ENCODE results near the gene REPIN1.

The REPIN1 gene

GRCh38 chr7:150400788-150401423, 32.3 kb downstream of the REPIN1 start (continued):
- no peak for TF ChIP-seq KLF8 (tag by site-specific recombination; IDR thresholded peaks at IDR 0.05)
- no peak for TF ChIP-seq ZNF184 (tag by site-specific recombination; IDR thresholded peaks at IDR 0.05)
- no peak for TF ChIP-seq KLF1 (tag by site-specific recombination; IDR thresholded peaks at IDR 0.05)

- peaks cover 0 to 18% of the 10 kb centered on the region in 2 experiments; a peak in 1 of 3 replicates for H3K36me3 ChIP-seq (ENCODE audit: control insufficient read depth in 2 of 2, insufficient read depth in 1 of 2, low read length in 2 of 2)
- ChIA-PET POLR2A (interaction anchor here (0.6 kb wide), 1 partner anchor 31 kb away, joined by 3 read pairs; no protein-coding TSS in a partner anchor), CTCF (interaction anchor here (0.6 to 0.8 kb wide), 2 partner anchors 20 to 45 kb away, joined by 3 to 4 read pairs; no protein-coding TSS in a partner anchor)
- H3K4me3 ChIP-seq (ENCODE audit: low read depth, low read length) = no peak overlapping the region
- no peaks in the 10 kb centered on the region for H3K4me1 ChIP-seq (ENCODE audit: control insufficient read depth, insufficient read depth, low read length)
- no peaks in the 10 kb centered on the region for H3K9me3 ChIP-seq (ENCODE audit: control insufficient read depth, insufficient read depth, low read depth, low read length)
- no peak overlapping the region for H3K27ac ChIP-seq (ENCODE audit: extremely low read depth, low read depth, low read length)
- no peak for TF ChIP-seq ZNF280C (tag by site-specific recombination; IDR thresholded peaks at IDR 0.05)
- no peak for TF ChIP-seq GFI1B (tag by site-specific recombination; IDR thresholded peaks at IDR 0.05)
Observed at GRCh38 chr7:150401424-150401790, 32.8 kb downstream of the REPIN1 start.

GRCh38 chr7:150401861-150402631, 33.4 kb downstream of the REPIN1 start:
- Histone ChIP-seq H3K9me3 (ENCODE audit: control insufficient read depth, insufficient read depth, low read depth, low read length) (no peaks in the 10 kb centered on the region), H3K4me3 (ENCODE audit: low read depth, low read length) (no peak overlapping the region), H3K36me3 (ENCODE audit: control insufficient read depth in 2 of 2, insufficient read depth in 1 of 2, low read length in 2 of 2) (peaks cover 0 to 13% of the 10 kb centered on the region in 2 experiments; a peak in 1 of 3 replicates), H3K4me1 (ENCODE audit: control insufficient read depth, insufficient read depth, low read length) (no peaks in the 10 kb centered on the region), H3K27ac (ENCODE audit: extremely low read depth, low read depth, low read length) (no peak overlapping the region)
- TF ChIP-seq ZNF596 (tag by site-specific recombination; IDR thresholded peaks at IDR 0.05) (no peak), ZBTB17 (tag by site-specific recombination; IDR thresholded peaks at IDR 0.05) (peak; percentile 67), ZNF223 (tag by site-specific recombination; IDR thresholded peaks at IDR 0.05) (peak; percentile 77; the same call in 1 of the 2 replicates), ZNF155 (tag by site-specific recombination; IDR thresholded peaks at IDR 0.05) (no peak)
- ChIA-PET POLR2A (interaction anchor here (0.6 kb wide), 1 partner anchor 32 kb away, joined by 3 read pairs; no protein-coding TSS in a partner anchor), CTCF (interaction anchor here (0.6 to 0.8 kb wide), 2 partner anchors 20 to 45 kb away, joined by 3 to 4 read pairs; no protein-coding TSS in a partner anchor)

GRCh38 chr7:150402671-150403321, 34.2 kb downstream of the REPIN1 start:
- Histone ChIP-seq H3K4me3 (ENCODE audit: low read depth, low read length) (no peak overlapping the region), H3K36me3 (ENCODE audit: control insufficient read depth in 2 of 2, insufficient read depth in 1 of 2, low read length in 2 of 2) (peaks cover 0 to 7% of the 10 kb centered on the region in 2 experiments; a peak in 1 of 3 replicates), H3K9me3 (ENCODE audit: control insufficient read depth, insufficient read depth, low read depth, low read length) (no peaks in the 10 kb centered on the region), H3K4me1 (ENCODE audit: control insufficient read depth, insufficient read depth, low read length) (no peaks in the 10 kb centered on the region), H3K27ac (ENCODE audit: extremely low read depth, low read depth, low read length) (no peak overlapping the region)
- POLR2A ChIA-PET = no interaction called here
- CTCF ChIA-PET = no interaction called here
- TF ChIP-seq ZNF157 (tag by site-specific recombination; IDR thresholded peaks at IDR 0.05) (no peak), ZNF398 (tag by site-specific recombination; IDR thresholded peaks at IDR 0.05) (no peak), PRDM10 (tag by site-specific recombination; IDR thresholded peaks at IDR 0.05) (peak; percentile 65), ZNF747 (tag by site-specific recombination; IDR thresholded peaks at IDR 0.05) (no peak), ZFP69B (tag by site-specific recombination; IDR thresholded peaks at IDR 0.05) (no peak), ZNF777 (tag by site-specific recombination; IDR thresholded peaks at IDR 0.05; ENCODE audit: borderline replicate concordance) (no peak), BCL6B (tag by site-specific recombination; IDR thresholded peaks at IDR 0.05) (no peak), ZBTB17 (tag by site-specific recombination; IDR thresholded peaks at IDR 0.05) (0 out of 2 replicates have a peak, but pooled peaks have one; percentile 7), SCRT2 (tag by site-specific recombination; IDR thresholded peaks at IDR 0.05) (peak; percentile 72)
